AG10803 (cell line): Measurements from ENCODE around the gene TRIM10.

Experiments
- DNase-seq: peaks from one replicate; pipeline ENCODE4 v3.0.0; 2010; ENCODE audit warnings: low read depth
- H3K4me3 ChIP-seq: 2 replicates; pipeline ENCODE4 v1.5.1; 2011; ENCODE audit warnings: mild to moderate bottlenecking, low read length, control low read depth
- TF ChIP-seq, protein P1 (sequence below): conservative IDR thresholded peaks from 2 replicates; pipeline ENCODE4 v1.5.1; 2011; ENCODE audit warnings: mild to moderate bottlenecking, low read length, control low read depth, inconsistent platforms

The TRIM10 gene

DNA sequence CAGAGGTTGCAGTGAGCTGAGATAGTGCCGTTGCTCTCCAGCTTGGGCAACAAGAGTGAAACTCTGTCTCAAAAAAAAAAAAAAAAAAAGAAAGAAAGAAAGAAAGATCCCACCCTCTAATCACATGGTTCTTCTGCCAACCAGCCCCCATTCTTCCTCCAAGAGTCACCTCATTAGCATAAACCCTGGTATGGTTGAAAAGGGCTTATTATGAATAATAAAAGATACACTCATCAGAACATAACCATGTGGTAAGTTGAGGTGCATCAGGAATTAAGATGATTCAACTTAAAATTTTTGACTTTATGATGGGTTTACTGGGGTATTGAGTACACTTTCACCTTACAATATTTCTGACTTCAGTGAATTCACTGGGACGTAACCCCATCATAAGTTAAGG, 25.9 kb downstream of the TRIM10 start:
- TF ChIP-seq, protein P1, sequence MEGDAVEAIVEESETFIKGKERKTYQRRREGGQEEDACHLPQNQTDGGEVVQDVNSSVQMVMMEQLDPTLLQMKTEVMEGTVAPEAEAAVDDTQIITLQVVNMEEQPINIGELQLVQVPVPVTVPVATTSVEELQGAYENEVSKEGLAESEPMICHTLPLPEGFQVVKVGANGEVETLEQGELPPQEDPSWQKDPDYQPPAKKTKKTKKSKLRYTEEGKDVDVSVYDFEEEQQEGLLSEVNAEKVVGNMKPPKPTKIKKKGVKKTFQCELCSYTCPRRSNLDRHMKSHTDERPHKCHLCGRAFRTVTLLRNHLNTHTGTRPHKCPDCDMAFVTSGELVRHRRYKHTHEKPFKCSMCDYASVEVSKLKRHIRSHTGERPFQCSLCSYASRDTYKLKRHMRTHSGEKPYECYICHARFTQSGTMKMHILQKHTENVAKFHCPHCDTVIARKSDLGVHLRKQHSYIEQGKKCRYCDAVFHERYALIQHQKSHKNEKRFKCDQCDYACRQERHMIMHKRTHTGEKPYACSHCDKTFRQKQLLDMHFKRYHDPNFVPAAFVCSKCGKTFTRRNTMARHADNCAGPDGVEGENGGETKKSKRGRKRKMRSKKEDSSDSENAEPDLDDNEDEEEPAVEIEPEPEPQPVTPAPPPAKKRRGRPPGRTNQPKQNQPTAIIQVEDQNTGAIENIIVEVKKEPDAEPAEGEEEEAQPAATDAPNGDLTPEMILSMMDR = no peak
- no peak for DNase-seq
- H3K4me3 ChIP-seq = no peak overlapping the region

DNA sequence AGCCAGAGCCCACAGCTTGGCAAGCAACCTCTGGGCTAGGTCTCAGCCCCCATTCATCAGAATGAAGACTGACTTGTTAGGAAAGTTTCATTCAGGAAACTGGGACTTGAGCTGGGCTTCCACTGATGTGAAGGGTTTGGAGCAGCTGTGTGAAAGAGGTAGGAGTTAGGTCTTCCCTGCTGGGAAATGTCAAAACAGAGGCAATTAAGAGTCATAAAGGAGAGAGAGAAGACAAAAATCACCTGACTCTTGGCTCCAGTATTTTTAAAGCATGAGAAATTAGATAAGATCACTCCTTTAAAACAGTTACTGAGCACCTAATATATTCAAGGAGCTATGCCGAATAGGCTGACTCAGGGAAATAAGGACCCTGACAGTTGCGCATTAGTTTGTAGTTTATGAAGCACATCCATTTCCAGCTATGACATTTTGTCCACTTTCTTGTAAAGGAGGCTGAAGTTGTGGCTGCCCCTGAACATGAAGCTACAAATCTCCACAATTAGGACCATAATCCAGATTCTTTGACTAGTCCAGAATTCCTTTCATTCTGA, 29.0 kb downstream of the TRIM10 start:
- DNase-seq = no peak
- H3K4me3 ChIP-seq = no peak overlapping the region
- TF ChIP-seq, protein P1 = no peak

DNA sequence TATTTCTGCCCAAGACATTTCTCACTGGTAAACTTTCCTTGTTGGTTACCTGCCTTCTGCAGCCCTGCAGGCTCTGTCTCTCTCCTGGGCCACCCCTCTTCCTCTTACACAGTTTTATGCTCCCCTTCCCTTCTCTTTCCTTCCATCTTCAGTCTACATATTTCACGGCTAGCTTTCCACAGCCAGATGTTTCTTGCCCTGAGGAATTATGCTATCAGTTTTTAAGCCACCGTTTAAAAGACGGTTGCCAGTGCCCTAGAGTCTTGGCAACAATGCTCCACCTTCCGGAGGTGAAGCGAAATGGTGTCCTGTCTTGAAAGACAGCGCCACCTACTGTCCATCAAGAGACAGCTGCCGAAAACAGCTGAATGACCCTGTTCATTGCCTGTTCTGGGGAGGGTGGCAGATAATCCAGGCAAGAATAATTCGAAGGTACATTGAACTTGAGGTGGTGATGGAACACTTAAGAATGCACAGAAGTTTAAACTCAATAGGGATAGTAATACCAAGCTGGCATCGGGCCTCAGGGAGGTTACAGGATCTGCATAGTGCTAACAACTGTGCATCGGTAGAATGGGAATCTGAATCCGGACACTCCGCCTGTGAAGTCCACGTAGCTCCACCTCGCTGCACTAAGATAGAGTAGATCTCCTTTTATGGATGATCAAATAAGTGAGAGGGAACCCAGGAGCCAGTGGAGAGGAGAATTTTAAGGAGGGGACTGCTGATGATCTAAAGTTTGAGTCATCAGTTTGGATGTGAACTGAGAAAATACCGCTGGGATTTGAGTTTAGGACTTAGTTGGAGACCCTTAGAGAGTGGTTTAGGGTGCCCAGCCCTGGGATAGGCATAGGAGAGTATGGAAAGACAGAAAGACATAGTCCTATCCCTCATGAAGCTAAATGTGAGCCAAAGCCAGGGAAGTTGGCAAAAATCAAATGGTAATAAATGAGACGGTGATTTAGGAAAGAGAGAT, 29.8 kb downstream of the TRIM10 start:
- H3K4me3 ChIP-seq = no peak overlapping the region
- TF ChIP-seq, protein P1 = peak; percentile 100
- peak; percentile 86 for DNase-seq

DNA sequence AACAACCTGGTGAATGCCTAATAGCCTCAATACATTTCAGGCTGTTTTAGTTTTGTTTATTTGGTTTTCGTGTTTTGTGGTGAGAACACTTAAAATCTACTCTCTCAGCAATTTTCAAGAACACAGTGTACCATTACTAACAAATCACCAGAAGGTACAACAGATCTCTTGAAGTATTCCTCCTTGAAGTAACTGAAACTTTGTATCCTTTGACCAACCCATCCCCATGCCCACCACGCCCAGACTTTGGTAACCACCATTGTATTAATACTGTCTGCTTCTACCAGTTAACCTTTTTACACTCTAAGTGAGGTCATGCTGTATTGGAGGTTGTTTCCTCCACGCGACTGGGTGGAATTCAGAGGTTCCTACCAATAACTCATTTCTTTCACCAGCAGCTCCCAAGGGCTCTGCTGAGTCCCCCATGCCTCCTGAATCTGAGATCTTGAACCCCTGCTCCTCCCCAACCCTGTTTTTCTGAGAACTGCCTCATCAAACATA, 30.8 kb downstream of the TRIM10 start:
- TF ChIP-seq, protein P1 = no peak
- no peak for DNase-seq
- no peak overlapping the region for H3K4me3 ChIP-seq

DNA sequence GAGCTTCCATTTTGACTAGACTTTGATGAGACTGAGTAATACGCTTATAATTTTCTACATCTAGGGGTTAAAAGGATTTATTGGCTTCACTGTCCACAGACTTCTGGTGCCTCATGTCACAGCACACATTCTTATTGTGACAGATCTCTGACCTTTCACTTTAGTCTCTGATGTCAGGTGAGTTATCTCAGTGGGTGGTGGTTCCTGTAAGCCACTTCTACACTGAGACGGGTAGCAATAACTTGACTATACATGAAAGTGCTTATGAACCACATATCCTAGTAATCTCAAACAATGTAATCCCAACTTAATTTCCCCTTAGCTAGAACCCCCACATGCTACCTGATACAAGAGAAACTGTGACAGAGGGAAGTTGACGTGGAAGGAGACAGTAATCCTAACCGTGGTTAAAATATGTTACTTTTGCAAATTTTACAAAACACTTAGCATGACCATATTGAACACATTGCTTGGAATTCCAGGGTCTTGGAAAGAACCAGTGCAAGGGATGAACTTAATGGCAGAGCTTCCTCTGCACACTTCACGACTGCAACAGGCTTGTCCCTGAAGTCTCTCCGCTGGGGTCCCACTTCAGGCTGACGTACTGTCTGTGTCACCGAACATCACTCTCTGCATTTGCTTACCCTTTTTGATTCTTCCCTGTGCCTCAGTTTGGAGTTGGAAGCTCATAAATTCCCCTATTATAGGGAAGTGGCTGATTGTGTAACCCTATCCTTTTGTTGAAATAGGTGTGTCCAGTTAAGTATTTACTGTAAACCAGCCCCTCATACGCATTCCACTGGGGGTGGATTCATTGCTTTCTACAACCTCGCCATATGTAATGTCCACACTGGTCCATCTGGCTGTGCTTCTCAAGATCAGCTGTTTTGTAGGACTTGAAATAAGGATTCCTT, 31.5 kb downstream of the TRIM10 start:
- TF ChIP-seq, protein P1 = no peak
- no peak overlapping the region for H3K4me3 ChIP-seq
- DNase-seq = no peak

DNA sequence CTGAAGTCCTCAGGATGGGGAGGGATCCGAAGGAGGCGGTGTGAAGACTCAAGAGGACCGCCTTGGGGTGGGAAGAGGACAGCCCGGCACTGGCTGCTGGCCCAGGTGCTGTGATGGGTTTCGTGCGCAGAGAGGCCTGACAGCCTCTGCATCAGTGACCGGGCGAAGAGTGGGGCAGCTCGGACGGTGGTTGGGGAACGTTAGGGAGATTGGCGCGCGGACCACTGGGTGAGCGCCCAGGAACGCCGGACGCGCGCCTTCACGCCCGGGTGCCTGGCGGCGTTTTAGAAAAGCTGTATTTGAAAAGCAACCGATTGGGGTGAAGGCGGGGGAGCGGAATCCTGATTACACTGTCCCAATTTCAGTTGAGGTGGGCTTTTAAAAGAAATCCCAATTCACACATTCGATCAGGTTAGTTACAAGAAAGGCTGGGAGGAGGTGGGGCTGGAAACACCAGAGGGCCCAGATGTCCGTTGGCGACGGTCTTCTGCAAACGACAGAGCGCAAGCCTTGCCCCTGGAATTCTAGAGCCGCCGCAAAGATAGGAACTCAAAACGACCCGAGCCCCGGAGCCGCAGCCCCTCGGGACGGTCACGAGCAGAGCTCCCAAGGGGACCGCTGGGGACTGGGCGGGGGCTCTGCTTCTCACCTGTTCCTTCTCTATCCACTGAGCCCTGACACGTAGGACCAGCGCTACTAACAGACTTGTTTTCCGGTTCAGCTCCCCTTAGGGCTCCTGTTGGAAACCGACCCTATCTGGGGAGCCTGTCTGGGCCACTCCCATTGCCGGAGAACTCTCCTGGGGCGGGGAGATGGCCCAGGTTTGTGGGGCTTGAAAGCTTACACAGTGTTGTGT, 33.5 kb downstream of the TRIM10 start:
- TF ChIP-seq, protein P1 = no peak
- DNase-seq = no peak
- no peak overlapping the region for H3K4me3 ChIP-seq
